ENCODE results near the gene INSIG1. TPM values are rescaled to one million over a fixed set of nuclear protein-coding genes. Genes with fewer than 3 reads are reported as not detected.

The INSIG1 gene
- total and polyA plus RNA-seq, 2 experiments from 2014 or later: 70.3 to 131 TPM

DNA sequence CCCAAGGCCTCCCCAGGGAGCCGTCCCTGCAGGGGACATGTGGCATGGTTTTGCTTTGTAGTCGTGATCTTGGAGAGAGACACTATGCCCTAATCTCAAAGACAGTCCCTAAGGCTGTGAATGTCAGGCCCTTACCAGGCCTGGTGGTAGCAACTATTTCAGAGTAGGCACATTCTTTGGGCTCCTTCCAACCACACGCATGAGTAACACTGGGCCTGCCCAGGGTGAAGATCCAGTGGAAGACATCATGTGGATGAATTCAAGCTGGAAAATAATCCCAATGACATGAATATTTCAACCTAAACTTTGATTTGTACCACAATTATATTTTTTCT is 39.5 kb upstream of the INSIG1 start (continued):
- TF ChIP-seq, protein P1, sequence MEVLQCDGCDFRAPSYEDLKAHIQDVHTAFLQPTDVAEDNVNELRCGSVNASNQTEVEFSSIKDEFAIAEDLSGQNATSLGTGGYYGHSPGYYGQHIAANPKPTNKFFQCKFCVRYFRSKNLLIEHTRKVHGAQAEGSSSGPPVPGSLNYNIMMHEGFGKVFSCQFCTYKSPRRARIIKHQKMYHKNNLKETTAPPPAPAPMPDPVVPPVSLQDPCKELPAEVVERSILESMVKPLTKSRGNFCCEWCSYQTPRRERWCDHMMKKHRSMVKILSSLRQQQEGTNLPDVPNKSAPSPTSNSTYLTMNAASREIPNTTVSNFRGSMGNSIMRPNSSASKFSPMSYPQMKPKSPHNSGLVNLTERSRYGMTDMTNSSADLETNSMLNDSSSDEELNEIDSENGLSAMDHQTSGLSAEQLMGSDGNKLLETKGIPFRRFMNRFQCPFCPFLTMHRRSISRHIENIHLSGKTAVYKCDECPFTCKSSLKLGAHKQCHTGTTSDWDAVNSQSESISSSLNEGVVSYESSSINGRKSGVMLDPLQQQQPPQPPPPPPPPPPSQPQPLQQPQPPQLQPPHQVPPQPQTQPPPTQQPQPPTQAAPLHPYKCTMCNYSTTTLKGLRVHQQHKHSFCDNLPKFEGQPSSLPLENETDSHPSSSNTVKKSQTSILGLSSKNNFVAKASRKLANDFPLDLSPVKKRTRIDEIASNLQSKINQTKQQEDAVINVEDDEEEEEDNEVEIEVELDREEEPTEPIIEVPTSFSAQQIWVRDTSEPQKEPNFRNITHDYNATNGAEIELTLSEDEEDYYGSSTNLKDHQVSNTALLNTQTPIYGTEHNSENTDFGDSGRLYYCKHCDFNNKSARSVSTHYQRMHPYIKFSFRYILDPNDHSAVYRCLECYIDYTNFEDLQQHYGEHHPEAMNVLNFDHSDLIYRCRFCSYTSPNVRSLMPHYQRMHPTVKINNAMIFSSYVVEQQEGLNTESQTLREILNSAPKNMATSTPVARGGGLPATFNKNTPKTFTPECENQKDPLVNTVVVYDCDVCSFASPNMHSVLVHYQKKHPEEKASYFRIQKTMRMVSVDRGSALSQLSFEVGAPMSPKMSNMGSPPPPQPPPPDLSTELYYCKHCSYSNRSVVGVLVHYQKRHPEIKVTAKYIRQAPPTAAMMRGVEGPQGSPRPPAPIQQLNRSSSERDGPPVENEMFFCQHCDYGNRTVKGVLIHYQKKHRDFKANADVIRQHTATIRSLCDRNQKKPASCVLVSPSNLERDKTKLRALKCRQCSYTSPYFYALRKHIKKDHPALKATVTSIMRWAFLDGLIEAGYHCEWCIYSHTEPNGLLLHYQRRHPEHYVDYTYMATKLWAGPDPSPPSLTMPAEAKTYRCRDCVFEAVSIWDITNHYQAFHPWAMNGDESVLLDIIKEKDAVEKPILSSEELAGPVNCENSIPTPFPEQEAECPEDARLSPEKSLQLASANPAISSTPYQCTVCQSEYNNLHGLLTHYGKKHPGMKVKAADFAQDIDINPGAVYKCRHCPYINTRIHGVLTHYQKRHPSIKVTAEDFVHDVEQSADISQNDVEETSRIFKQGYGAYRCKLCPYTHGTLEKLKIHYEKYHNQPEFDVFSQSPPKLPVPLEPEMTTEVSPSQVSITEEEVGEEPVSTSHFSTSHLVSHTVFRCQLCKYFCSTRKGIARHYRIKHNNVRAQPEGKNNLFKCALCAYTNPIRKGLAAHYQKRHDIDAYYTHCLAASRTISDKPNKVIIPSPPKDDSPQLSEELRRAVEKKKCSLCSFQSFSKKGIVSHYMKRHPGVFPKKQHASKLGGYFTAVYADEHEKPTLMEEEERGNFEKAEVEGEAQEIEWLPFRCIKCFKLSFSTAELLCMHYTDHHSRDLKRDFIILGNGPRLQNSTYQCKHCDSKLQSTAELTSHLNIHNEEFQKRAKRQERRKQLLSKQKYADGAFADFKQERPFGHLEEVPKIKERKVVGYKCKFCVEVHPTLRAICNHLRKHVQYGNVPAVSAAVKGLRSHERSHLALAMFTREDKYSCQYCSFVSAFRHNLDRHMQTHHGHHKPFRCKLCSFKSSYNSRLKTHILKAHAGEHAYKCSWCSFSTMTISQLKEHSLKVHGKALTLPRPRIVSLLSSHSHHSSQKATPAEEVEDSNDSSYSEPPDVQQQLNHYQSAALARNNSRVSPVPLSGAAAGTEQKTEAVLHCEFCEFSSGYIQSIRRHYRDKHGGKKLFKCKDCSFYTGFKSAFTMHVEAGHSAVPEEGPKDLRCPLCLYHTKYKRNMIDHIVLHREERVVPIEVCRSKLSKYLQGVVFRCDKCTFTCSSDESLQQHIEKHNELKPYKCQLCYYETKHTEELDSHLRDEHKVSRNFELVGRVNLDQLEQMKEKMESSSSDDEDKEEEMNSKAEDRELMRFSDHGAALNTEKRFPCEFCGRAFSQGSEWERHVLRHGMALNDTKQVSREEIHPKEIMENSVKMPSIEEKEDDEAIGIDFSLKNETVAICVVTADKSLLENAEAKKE (CRISPR knock-in tag; IDR thresholded peaks at IDR 0.05): no peak
- no peak for TF ChIP-seq CREB1 (CRISPR knock-in tag; IDR thresholded peaks at IDR 0.05; ENCODE audit: low read depth)
- TF ChIP-seq, protein P2, sequence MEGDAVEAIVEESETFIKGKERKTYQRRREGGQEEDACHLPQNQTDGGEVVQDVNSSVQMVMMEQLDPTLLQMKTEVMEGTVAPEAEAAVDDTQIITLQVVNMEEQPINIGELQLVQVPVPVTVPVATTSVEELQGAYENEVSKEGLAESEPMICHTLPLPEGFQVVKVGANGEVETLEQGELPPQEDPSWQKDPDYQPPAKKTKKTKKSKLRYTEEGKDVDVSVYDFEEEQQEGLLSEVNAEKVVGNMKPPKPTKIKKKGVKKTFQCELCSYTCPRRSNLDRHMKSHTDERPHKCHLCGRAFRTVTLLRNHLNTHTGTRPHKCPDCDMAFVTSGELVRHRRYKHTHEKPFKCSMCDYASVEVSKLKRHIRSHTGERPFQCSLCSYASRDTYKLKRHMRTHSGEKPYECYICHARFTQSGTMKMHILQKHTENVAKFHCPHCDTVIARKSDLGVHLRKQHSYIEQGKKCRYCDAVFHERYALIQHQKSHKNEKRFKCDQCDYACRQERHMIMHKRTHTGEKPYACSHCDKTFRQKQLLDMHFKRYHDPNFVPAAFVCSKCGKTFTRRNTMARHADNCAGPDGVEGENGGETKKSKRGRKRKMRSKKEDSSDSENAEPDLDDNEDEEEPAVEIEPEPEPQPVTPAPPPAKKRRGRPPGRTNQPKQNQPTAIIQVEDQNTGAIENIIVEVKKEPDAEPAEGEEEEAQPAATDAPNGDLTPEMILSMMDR (conservative IDR thresholded peaks at IDR 0.05; ENCODE audit: low read depth in 2 of 2): no peak

DNA sequence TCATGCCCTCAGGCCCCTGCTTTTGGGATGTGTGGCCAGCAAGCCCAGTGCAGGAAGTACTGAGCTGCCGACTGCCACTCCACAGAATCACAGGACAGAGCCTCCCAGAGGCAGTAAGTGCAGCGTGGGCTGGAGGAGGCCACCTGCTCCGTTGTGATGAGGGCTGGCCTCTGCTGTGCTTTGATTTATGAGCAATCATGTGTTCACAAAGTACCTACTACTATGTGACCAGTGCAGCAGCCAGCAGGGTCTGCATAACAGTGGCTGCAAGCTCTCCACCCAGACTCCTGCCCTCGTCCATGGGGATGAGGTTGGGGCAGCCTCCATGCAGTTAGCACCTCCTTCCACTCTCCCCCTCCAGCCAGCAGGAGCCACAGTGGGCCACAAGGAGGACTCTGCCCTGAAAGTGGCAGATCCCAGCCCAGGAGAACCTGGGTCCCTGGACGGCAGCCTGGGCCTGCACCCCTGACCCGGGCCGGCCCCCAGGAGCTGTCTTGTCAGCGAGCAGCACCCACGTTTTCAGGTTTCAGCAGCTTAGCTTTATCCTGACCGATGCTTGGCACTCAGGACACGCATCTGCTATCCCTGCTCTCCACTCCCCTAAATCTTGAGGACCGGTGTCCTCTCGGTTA is 37.7 kb upstream of the INSIG1 start:
- H3K36me3 Mint-ChIP-seq (ENCODE audit: low read depth): no peaks in the 10 kb centered on the region
- Histone ChIP-seq H3F3A (replicated peaks; ENCODE audit: low read depth) (no peaks in the 10 kb centered on the region), H3K27ac (ENCODE audit: low read depth) (no peak overlapping the region), H3K79me2 (replicated peaks; ENCODE audit: insufficient read depth) (no peaks in the 10 kb centered on the region), H3K4me1 (ENCODE audit: insufficient read depth) (no peaks in the 10 kb centered on the region), H4K20me1 (replicated peaks; ENCODE audit: insufficient read depth) (no peaks in the 10 kb centered on the region), H3K4me2 (no peak overlapping the region), H3K4me3 (no peak overlapping the region), H3K36me3 (ENCODE audit: insufficient read depth) (no peaks in the 10 kb centered on the region), H2AFZ (no peak overlapping the region), H3K9me2 (ENCODE audit: insufficient read depth) (no peaks in the 10 kb centered on the region), H3K27me3 (ENCODE audit: insufficient read depth) (no peaks in the 10 kb centered on the region)
- H3K27me3 Mint-ChIP-seq (ENCODE audit: insufficient read depth, low read depth, poor library complexity): no peaks in the 10 kb centered on the region
- no peaks in the 10 kb centered on the region for H3K9me3 Mint-ChIP-seq
- peaks cover 6% of the 10 kb centered on the region; the same call in 2 of the 3 replicates for H3K4me1 Mint-ChIP-seq
- H3K4me3 Mint-ChIP-seq: no peak overlapping the region
- DNase-seq (ENCODE audit: low spot score): no peak
- H3K27ac Mint-ChIP-seq: no peak overlapping the region
- ATAC-seq: no peak
- TF ChIP-seq EZH2phosphoT487 (IDR thresholded peaks at IDR 0.05; ENCODE audit: unreplicated experiment) (no peak), STAT1 (IDR thresholded peaks at IDR 0.05; ENCODE audit: unreplicated experiment) (no peak)
- TF ChIP-seq, protein P1 (CRISPR knock-in tag; IDR thresholded peaks at IDR 0.05): no peak
- TF ChIP-seq, protein P3, sequence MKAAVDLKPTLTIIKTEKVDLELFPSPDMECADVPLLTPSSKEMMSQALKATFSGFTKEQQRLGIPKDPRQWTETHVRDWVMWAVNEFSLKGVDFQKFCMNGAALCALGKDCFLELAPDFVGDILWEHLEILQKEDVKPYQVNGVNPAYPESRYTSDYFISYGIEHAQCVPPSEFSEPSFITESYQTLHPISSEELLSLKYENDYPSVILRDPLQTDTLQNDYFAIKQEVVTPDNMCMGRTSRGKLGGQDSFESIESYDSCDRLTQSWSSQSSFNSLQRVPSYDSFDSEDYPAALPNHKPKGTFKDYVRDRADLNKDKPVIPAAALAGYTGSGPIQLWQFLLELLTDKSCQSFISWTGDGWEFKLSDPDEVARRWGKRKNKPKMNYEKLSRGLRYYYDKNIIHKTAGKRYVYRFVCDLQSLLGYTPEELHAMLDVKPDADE (IDR thresholded peaks at IDR 0.05): no peak

Measured in GM23338 (cell line).